Measurements from ENCODE around the gene ATF7IP2.

ATF7IP2 gene

DNA sequence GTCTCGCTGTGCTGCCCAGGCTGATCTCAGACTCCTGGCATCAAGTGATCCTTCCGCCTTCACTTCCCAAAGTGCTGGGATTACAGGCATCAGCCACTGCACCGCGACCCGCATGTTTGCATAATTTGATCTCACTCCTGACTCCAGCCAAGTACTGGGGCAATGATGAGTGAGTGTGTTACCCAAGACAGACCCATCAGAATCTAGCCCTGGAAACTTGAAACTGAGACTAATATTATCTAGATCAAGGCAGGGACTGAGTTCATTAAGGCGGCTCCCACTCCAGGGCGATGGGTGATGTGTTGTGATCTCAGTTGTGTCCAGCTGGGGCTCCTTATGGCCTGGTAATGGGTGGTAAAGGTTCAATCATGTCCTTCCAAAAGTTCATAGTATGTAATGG is 141.1 kb downstream of the ATF7IP2 start:
- no peak overlapping the region for H3K4me3 Mint-ChIP-seq
- H3K27ac Mint-ChIP-seq: no peak overlapping the region
- ATAC-seq: no peak
- no peak for DNase-seq (ENCODE audit: low spot score in 2 of 2)
- H3K36me3 Mint-ChIP-seq: no peaks in the 10 kb centered on the region
- H3K4me1 Mint-ChIP-seq: no peaks in the 10 kb centered on the region
- H3K9me3 Mint-ChIP-seq: no peaks in the 10 kb centered on the region

DNA sequence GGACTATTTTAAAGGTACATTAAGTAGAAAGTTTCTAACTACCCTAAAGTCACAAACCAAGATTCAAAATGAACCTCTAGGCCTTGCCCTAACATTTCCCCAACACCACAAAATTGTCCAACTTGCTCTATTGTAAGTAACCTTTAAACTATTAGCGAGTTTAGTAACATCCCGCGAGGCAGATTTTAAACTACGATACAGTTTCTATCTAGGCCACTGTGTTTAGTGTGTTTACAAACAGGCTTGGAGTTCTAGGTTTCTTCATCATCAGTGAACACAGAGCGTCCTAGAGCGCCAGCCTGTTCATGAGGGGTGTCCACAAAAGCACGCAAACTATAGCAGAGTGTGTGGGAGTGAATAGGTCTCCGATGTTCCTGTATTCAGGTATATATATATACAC is 142.8 kb downstream of the ATF7IP2 start:
- no peak overlapping the region for H3K27ac Mint-ChIP-seq
- H3K4me1 Mint-ChIP-seq: no peaks in the 10 kb centered on the region
- H3K36me3 Mint-ChIP-seq: no peaks in the 10 kb centered on the region
- no peak for ATAC-seq
- DNase-seq (ENCODE audit: low spot score in 2 of 2): no peak
- H3K4me3 Mint-ChIP-seq: no peak overlapping the region
- H3K9me3 Mint-ChIP-seq: no peaks in the 10 kb centered on the region

DNA sequence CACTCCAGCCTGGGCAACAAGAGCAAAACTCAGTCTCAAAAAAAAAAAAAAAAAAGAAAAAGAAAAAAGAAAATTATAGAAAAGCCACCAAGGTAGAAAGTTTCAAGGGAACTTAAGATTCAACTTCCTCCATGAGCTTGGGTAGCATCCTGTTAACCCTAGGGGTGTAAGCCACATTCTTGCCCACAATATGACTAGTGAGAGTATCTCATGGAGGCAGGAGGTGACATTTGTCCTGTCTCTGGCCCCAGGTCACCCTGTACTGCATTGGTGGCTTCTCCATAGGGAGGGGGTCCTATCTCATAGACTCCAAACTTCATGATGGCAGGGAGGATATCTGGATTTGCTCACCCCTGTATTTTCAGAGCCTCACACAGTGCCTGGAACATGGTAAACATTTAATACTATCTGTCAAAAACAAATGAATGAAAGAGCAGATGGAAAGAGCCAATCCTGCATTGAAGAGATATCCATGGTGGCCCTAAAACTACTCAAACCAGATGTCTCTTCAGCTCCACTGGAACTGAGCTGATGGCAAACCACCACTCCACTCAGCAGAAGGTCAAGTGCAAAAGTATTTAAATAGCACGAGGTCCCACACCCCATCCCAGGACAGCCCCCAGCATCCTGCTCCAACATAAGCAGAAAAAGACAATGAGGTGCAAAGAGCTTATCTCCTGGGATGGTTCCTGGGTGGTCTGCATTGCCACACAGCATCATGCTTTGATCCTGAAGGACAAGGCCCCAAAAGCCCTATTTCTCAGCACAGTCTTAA is 144.2 kb downstream of the ATF7IP2 start:
- no peak for ATAC-seq

GRCh38 chr16:10530685-10531084 is 144.8 kb downstream of the ATF7IP2 start:
- H3K27ac Mint-ChIP-seq: no peak overlapping the region
- ATAC-seq (no peak), DNase-seq (ENCODE audit: low spot score in 2 of 2) (no peak)
- no peaks in the 10 kb centered on the region for H3K36me3 Mint-ChIP-seq
- H3K4me1 Mint-ChIP-seq: no peaks in the 10 kb centered on the region
- H3K9me3 Mint-ChIP-seq: no peaks in the 10 kb centered on the region
- H3K4me3 Mint-ChIP-seq: no peak overlapping the region

More for the DNA sequence above, 144.2 kb downstream of the ATF7IP2 start:
- no peak overlapping the region for H3K27ac Mint-ChIP-seq
- H3K36me3 Mint-ChIP-seq: no peaks in the 10 kb centered on the region
- no peak for DNase-seq (ENCODE audit: low spot score in 2 of 2)
- no peaks in the 10 kb centered on the region for H3K9me3 Mint-ChIP-seq
- no peak overlapping the region for H3K4me3 Mint-ChIP-seq
- no peaks in the 10 kb centered on the region for H3K4me1 Mint-ChIP-seq

- Mint-ChIP-seq H3K4me1 (no peaks in the 10 kb centered on the region), H3K36me3 (no peaks in the 10 kb centered on the region), H3K4me3 (no peak overlapping the region), H3K27ac (no peak overlapping the region), H3K9me3 (no peaks in the 10 kb centered on the region)
- no peak for DNase-seq (ENCODE audit: low spot score in 2 of 2)
- ATAC-seq: peak; percentile 24
Measured at GRCh38 chr16:10531582-10531981, 145.7 kb downstream of the ATF7IP2 start.
